Measurements from ENCODE around the gene CCDC141.
A peak's percentile ranks its signal among the peaks of the same experiment; 100 is the strongest.

DNA sequence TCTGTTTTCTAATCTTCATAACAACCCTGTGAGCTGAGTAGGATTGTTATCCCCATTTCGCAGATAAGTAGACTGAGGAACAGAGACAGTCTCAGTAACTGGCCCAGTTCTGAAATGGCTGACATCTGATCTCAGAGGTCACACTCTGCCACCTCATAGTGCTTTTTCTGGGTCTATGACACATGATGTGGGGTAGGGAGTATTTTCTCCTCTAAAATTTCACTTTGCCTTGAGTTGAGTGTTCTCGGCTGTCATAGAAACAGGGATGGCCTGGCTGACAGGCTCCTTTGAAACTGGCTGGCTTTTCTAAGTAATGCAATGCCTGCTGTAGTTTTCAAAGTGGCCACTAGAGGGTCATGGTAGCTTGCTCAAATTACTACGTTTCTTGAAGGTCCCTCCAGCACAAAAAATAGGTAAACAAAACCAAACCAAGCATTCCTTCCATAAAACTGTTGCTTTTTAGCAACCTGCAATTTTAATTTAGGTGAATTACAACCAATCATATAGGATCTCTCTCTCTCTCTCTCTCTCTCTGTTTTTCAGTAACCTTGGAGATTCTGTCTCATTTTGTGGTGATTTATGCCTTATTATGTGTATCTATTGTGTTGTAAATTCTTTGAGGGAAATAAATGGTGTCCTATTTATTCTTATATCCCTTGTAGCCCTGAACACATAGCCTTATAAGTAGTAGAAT, 158.5 kb downstream of the CCDC141 start:
- TF ChIP-seq EZH2 (IDR thresholded peaks at IDR 0.05; ENCODE audit: borderline replicate concordance), result no peak
- TF ChIP-seq, protein P1, sequence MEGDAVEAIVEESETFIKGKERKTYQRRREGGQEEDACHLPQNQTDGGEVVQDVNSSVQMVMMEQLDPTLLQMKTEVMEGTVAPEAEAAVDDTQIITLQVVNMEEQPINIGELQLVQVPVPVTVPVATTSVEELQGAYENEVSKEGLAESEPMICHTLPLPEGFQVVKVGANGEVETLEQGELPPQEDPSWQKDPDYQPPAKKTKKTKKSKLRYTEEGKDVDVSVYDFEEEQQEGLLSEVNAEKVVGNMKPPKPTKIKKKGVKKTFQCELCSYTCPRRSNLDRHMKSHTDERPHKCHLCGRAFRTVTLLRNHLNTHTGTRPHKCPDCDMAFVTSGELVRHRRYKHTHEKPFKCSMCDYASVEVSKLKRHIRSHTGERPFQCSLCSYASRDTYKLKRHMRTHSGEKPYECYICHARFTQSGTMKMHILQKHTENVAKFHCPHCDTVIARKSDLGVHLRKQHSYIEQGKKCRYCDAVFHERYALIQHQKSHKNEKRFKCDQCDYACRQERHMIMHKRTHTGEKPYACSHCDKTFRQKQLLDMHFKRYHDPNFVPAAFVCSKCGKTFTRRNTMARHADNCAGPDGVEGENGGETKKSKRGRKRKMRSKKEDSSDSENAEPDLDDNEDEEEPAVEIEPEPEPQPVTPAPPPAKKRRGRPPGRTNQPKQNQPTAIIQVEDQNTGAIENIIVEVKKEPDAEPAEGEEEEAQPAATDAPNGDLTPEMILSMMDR (IDR thresholded peaks at IDR 0.05; ENCODE audit: poor library complexity), result peak; percentile 85

Measured in hepatocyte (in vitro differentiated cells).